Common myeloid progenitor, CD34-positive (primary cell): Measurements from ENCODE around the gene SOCS1. TPM values are rescaled to one million over a fixed set of nuclear protein-coding genes. Genes with fewer than 3 reads are reported as not detected.

Experiments used
- CTCF ChIA-PET: fragments of 350-600 bp; sonication (Branson Sonifier 250); formaldehyde crosslinking; loops from one replicate; lab custom pipeline; 2021; ENCODE audit warnings: antibody characterized with exemption; lab: Charles Lee
- POLR2A ChIA-PET: fragments of 350-600 bp; sonication (Branson Sonifier 250); formaldehyde crosslinking; loops from one replicate; lab custom pipeline; 2021; ENCODE audit warnings: antibody characterized with exemption; lab: Charles Lee
- DNase-seq, 3 donors: peaks; one replicate each; pipeline versions ENCODE4 v3.0.0 to v3.0.0-alpha.2; 2013
- H3K27ac ChIP-seq, 2 experiments: 1 replicate in 1 of 2; 2 replicates in 1 of 2; pipeline ENCODE4 v1.7.0; 2013; ENCODE audit warnings: inconsistent platforms in 2 of 2, low read length in 2 of 2, mild to moderate bottlenecking in 2 of 2, low read depth in 1 of 2, moderate library complexity in 1 of 2; ENCODE audit not compliant: severe bottlenecking in 2 of 2, insufficient read depth in 1 of 2, poor library complexity in 1 of 2
- H3K27me3 ChIP-seq, 5 experiments: replicated peaks in 2 of 5; 1 replicate in 3 of 5; 2 replicates in 2 of 5; pipeline versions ENCODE4 v1.6.1 to v1.7.0; 2013; ENCODE audit warnings: low read length in 4 of 5, mild to moderate bottlenecking in 2 of 5, moderate library complexity in 2 of 5, inconsistent platforms in 1 of 5; ENCODE audit not compliant: insufficient read depth in 5 of 5, control insufficient read depth in 4 of 5
- H3K36me3 ChIP-seq, 4 experiments: 1 replicate in 2 of 4; 2 replicates in 2 of 4; pipeline versions ENCODE4 v1.6.1 to v1.7.0; 2013; ENCODE audit warnings: low read length in 3 of 4, control low read depth in 1 of 4, mild to moderate bottlenecking in 1 of 4; ENCODE audit not compliant: control insufficient read depth in 4 of 4, insufficient read depth in 4 of 4
- H3K4me1 ChIP-seq, 4 experiments: 1 replicate in 3 of 4; 2 replicates in 1 of 4; pipeline versions ENCODE4 v1.6.1 to v1.7.1; 2013; ENCODE audit warnings: low read length in 3 of 4, mild to moderate bottlenecking in 3 of 4, control low read depth in 1 of 4, inconsistent platforms in 1 of 4, moderate library complexity in 1 of 4; ENCODE audit not compliant: control insufficient read depth in 4 of 4, insufficient read depth in 4 of 4; ENCODE audit errors: control extremely low read depth in 1 of 4
- H3K4me3 ChIP-seq, 7 experiments: 1 replicate in 4 of 7; 2 replicates in 3 of 7; pipeline versions ENCODE4 v1.5.1 to v1.7.0; 2013; ENCODE audit warnings: mild to moderate bottlenecking in 7 of 7, low read length in 6 of 7, moderate library complexity in 6 of 7, inconsistent platforms in 2 of 7, low read depth in 2 of 7, control low read depth in 1 of 7; ENCODE audit not compliant: insufficient read depth in 4 of 7, control insufficient read depth in 1 of 7; ENCODE audit errors: extremely low read depth in 1 of 7
- H3K9me3 ChIP-seq, 5 experiments: 1 replicate in 4 of 5; 2 replicates in 1 of 5; pipeline versions ENCODE4 v1.6.1 to v1.7.1; 2013; ENCODE audit warnings: low read length in 4 of 5, mild to moderate bottlenecking in 2 of 5, inconsistent platforms in 1 of 5, low read depth in 1 of 5, moderate library complexity in 1 of 5; ENCODE audit not compliant: control insufficient read depth in 4 of 5, insufficient read depth in 2 of 5; ENCODE audit errors: control extremely low read depth in 1 of 5
- WGBS: methylation state at CpG from one replicate; pipeline ENCODE4 v1.1.5; 2013; ENCODE audit not compliant: insufficient coverage; 5-methylcytosine and 5-hydroxymethylcytosine counted together
- polyA plus RNA-seq: library from polyadenylated mRNA; unstranded; fragments of 120-200 nt; gene quantifications from one replicate; pipeline ENCODE4 v1.2.1, GENCODE V29; 2013

The SOCS1 gene, protein sequence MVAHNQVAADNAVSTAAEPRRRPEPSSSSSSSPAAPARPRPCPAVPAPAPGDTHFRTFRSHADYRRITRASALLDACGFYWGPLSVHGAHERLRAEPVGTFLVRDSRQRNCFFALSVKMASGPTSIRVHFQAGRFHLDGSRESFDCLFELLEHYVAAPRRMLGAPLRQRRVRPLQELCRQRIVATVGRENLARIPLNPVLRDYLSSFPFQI
- polyA plus RNA-seq: 1.3 TPM

DNA sequence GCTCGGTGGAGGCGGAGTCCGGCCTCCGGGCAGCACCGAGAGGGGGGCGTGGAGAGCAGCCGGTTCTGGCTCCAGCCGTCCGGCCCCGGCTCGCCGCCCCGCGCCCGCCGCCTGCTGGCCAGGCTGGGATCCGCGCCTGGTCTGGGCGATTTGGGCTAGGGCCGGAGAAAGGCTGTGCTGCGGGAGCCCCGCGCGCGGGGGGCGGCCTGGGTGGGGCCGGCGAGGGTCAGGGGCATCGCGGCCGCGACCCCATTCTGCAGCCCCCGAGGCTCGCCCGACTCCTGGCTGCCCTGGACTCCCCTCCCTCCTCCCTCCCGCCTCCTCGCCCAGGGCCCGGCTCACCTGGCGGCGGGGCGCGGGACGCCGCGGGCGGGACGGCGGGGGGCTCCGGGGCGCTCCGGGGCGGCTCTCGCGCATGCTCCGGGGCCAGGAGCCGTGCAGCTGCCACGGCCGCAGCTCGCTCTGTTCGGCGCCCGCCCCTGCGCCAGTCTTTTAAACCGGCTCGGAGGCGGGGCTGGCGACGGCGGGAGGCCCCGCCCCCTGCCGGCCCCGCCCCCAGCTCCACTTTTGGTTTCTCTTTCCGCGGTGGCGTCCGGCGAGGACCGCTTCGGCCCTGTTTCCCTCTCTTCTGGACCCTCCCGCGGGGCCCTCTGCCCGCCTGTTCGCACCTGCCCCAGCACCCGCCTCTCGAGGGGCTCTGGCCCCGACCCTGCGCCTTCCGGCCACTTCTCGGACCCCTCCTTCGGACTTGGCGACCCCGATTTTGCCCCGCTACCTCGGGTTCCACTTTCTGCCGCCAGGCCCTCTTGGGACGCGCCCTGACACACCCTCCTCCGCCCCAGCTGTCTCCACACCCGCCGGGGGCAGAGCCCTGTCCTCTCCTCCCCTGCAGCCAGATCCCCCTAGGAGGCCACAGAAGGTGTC is at the start of gene SOCS1:
Gene SOCS1 (minus strand): TSS at position 468 of the 924 bp plus-strand sequence. CDS start 726 bp downstream, outside the sequence.
- POLR2A ChIA-PET: interaction anchor here (0.7 to 2.7 kb wide), 18 partner anchors 15 to 291 kb away, joined by 3 to 14 read pairs (median 4); no protein-coding TSS in a partner anchor
- Histone ChIP-seq H3K4me1 (peaks cover 5 to 62% (median 53%) of the 10 kb centered on the region in 4 experiments), H3K36me3 (peaks cover 0 to 22% (median 0%) of the 10 kb centered on the region in 4 experiments), H3K27ac (peak within 1 kb of the TSS; percentile 68 to 82), H3K9me3 (no peaks in the 10 kb centered on the region), H3K27me3 (no peaks in the 10 kb centered on the region), H3K4me3 (peak within 1 kb of the TSS; percentile 68 to 92 (median 85))
- DNase-seq: peak; percentile 77 to 88 (median 88)
- CTCF ChIA-PET: interaction anchor here (0.6 to 8.1 kb wide), 24 partner anchors 8 to 306 kb away, joined by 3 to 80 read pairs (median 4); partner anchors contain the start of genes PRM2 and TNP2
- WGBS: under 1% methylated on average over 95 of the region's 100 CpGs

DNA sequence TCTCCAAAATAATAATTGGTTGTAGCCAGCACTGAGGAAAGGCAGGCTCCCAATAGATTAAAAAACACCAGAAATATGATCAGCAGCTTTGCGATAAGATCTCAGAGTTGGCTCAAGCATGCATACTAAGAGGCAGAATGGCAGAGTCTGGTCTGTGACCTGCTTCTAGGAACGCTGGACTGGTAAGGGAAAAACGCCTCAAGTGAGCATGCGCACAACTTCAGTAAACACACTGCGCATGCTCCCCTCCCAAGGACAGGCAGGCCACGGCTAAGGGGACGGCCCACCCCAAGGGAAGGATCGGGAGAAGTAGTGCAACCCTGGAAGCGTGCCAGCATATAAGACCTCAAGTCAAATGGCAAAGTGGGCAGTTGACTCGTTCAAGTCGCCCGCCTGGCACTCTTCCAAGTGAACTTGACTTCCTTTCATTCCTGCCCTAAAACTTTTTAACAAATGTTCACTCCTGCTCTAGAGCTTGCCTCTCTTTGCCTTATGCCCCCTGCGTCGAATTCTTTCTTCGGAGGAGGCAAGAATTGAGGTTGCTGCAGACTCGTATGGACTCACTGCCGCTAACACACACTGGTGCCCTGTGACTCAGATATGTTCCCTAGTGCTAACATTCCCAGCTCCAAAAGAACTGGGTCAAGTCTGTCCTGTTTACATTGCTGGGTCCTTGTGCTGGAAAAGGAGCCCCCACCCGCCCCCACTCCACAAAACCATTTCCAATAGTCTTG is 47.6 kb upstream of the SOCS1 start:
- Histone ChIP-seq H3K4me3 (no peak overlapping the region), H3K4me1 (peaks cover 0 to 24% (median 14%) of the 10 kb centered on the region in 4 experiments), H3K9me3 (peaks cover 0 to 5% (median 0%) of the 10 kb centered on the region in 5 experiments), H3K27ac (no peak overlapping the region), H3K27me3 (no peaks in the 10 kb centered on the region), H3K36me3 (no peaks in the 10 kb centered on the region)
- WGBS: 87% methylated on average over 17 of the region's 18 CpGs
- ChIA-PET POLR2A (no interaction called here), CTCF (no interaction called here)
- DNase-seq: peak in 1 of 3 donors; percentile 26

DNA sequence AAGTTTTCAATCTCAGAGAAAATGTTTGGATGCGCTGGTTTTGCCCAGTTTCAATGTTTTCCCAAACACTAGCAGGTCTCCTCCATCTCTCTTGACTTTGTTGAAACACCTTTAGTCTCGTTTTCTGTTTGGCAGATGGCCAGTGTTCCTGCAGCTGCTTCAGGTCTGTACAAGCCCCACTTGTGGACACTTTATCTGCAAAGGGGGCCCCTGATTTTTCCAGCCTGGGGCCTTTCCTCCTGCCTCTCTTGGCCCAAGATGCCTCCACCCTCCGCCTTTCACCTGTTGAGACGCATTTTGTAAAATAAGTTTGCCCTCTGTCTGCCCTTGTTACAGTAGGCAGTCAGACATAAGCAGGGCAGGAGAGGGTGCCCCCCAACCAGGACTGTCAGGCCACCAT is 47.0 kb upstream of the SOCS1 start:
- Histone ChIP-seq H3K4me3 (no peak overlapping the region), H3K9me3 (peaks cover 0 to 5% (median 0%) of the 10 kb centered on the region in 5 experiments), H3K27ac (no peak overlapping the region), H3K4me1 (peaks cover 0 to 24% (median 14%) of the 10 kb centered on the region in 4 experiments), H3K36me3 (no peaks in the 10 kb centered on the region), H3K27me3 (no peaks in the 10 kb centered on the region)
- CTCF ChIA-PET: interaction anchor here (0.6 kb wide), 1 partner anchor 349 kb away, joined by 3 read pairs; no protein-coding TSS in a partner anchor
- 80% methylated on average over 1 of the region's 4 CpGs for WGBS
- POLR2A ChIA-PET: no interaction called here
- no peak for DNase-seq

DNA sequence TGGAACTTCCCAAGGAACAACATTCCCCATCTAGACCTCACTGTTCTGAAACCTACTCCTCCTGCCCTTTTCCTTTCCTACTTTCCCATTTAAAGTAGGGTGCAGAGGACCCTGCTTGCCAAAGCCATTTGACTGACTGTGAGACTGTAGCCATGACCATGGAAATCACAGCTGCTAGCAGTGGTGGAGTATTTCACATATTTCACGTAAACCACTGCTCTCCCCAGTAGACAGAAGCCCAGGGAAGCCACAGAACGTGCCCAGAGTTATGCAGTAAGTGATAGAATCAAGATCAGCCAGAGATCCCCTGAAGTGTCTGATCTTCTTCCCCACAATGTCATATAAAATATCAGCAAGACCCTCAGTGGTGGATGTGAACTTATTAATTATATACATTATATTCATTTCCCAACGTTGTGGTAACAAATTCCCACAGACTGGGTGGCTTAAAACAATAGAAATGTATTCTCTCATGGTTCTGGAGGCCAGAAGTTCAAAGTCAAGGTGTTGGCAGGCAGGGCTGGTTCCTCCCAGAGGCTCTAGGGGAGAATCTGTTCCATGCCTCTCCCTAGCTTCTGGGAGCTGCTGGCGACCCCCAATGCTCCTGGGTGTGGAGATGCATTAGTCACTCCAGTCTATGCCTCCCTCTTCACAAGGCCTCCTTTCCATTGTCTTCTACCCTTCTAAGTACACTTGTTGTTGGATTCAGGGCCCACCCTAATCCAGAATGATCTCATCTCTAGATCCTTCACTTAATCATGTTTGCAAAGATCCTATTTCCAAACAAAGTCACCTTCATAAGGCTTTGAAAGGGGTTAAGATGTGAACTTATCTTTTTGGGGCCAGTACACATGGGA is 45.9 kb upstream of the SOCS1 start:
- H3K27ac ChIP-seq: no peak overlapping the region
- CTCF ChIA-PET: interaction anchor here (0.6 to 1.1 kb wide), 3 partner anchors 9 to 348 kb away, joined by 3 to 4 read pairs (median 3); no protein-coding TSS in a partner anchor
- no peaks in the 10 kb centered on the region for H3K36me3 ChIP-seq
- H3K9me3 ChIP-seq: peaks cover 0 to 5% (median 0%) of the 10 kb centered on the region in 5 experiments
- DNase-seq: no peak
- no peaks in the 10 kb centered on the region for H3K27me3 ChIP-seq
- WGBS: 100% methylated on average over 2 of the region's 4 CpGs
- POLR2A ChIA-PET: no interaction called here
- no peak overlapping the region for H3K4me3 ChIP-seq
- H3K4me1 ChIP-seq: peaks cover 5 to 32% (median 25%) of the 10 kb centered on the region in 4 experiments

DNA sequence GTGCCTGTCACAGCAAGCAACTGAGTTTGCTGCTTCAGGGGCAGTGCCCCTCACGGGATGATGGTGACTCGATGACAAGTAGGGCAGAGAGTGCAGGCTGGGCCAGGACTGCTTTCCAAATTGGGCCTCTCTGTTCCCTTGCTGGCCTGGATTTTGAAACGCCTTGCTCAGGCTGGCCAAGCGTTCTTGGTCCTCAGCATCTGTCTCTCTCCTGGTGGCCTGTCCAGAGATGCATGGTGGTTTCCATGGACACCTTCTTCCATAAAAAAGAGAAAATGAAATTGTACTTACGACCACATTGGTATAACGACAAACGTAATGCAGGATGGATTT is 44.5 kb upstream of the SOCS1 start:
- CTCF ChIA-PET: interaction anchor here (1.1 to 1.8 kb wide), 2 partner anchors 46 to 336 kb away, joined by 3 to 6 read pairs; no protein-coding TSS in a partner anchor
- no peak overlapping the region for H3K4me3 ChIP-seq
- POLR2A ChIA-PET: no interaction called here

More for the DNA sequence above, 44.5 kb upstream of the SOCS1 start:
- H3K9me3 ChIP-seq: peaks cover 0 to 5% (median 0%) of the 10 kb centered on the region in 5 experiments
- peaks cover 5 to 43% (median 33%) of the 10 kb centered on the region in 4 experiments for H3K4me1 ChIP-seq
- no peaks in the 10 kb centered on the region for H3K36me3 ChIP-seq
- H3K27ac ChIP-seq: no peak overlapping the region
- 100% methylated on average over 4 of the region's 7 CpGs for WGBS
- no peaks in the 10 kb centered on the region for H3K27me3 ChIP-seq
- DNase-seq: no peak
